ENCODE results near the gene GID8. TPM values are rescaled to one million over a fixed set of nuclear protein-coding genes. Genes with fewer than 3 reads are reported as not detected.

Gene GID8
- polyA plus RNA-seq, 1 donor from 2014 or later: 54.8 TPM

DNA sequence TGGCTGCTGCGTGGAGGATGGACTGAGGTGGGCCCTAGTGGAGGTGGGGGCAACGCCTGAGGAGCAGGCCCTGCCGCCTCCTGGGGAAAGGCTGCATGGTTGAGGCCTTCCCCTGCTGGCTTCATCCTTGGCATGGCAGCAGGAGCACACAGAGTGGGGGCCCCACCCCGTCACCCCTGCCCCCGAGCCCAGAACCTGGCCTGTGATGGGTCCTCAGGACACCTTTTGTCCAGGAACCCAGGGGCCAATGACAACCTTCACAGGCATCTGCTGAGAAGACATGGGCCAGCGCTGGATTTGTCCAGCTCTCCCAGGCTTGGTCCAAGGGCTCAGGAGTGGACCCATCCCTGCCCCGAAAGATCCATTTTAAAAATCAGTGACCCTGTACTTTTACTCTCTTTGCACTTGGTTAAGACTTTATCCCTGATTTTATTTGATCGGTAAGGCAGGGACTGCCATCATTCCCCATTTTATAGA lies 14.0 kb downstream of the GID8 start:
- Histone ChIP-seq H4K20me1 (ENCODE audit: insufficient read depth) (no peaks in the 10 kb centered on the region), H3K9me2 (ENCODE audit: insufficient read depth, low read length) (no peaks in the 10 kb centered on the region), H3K4me3 (ENCODE audit: low read length) (no peak overlapping the region), H3K36me3 (ENCODE audit: insufficient read depth, low read length) (peaks cover 10% of the 10 kb centered on the region), H3K79me2 (replicated peaks; ENCODE audit: insufficient read depth, low read length) (no peaks in the 10 kb centered on the region), H3K27ac (ENCODE audit: low read length) (no peak overlapping the region), H2AFZ (ENCODE audit: low read depth, low read length) (no peak overlapping the region), H3K4me2 (ENCODE audit: low read length) (no peak overlapping the region), H3K9ac (ENCODE audit: low read length) (no peak overlapping the region), H3K9me3 (ENCODE audit: low read length) (no peaks in the 10 kb centered on the region), H3F3A (ENCODE audit: insufficient read depth, low read length, poor library complexity, severe bottlenecking) (no peaks in the 10 kb centered on the region), H3K27me3 (ENCODE audit: insufficient read depth, low read depth, low read length) (no peaks in the 10 kb centered on the region)
- TF ChIP-seq EZH2 (IDR thresholded peaks at IDR 0.05; ENCODE audit: borderline replicate concordance, insufficient read depth, low read length, poor library complexity, severe bottlenecking) (no peak), REST (IDR thresholded peaks at IDR 0.05; ENCODE audit: borderline replicate concordance) (no peak), POLR2AphosphoS5 (IDR thresholded peaks at IDR 0.05) (no peak), CTCF (IDR thresholded peaks at IDR 0.05; ENCODE audit: poor library complexity, severe bottlenecking) (no peak), RAD21 (conservative IDR thresholded peaks at IDR 0.05) (no peak), TAF1 (IDR thresholded peaks at IDR 0.05; ENCODE audit: low read depth) (no peak), MXI1 (conservative IDR thresholded peaks at IDR 0.05; ENCODE audit: poor library complexity, severe bottlenecking) (no peak), SMC3 (conservative IDR thresholded peaks at IDR 0.05; ENCODE audit: poor library complexity) (no peak), EP300 (conservative IDR thresholded peaks at IDR 0.05; ENCODE audit: poor library complexity, severe bottlenecking) (no peak)

DNA sequence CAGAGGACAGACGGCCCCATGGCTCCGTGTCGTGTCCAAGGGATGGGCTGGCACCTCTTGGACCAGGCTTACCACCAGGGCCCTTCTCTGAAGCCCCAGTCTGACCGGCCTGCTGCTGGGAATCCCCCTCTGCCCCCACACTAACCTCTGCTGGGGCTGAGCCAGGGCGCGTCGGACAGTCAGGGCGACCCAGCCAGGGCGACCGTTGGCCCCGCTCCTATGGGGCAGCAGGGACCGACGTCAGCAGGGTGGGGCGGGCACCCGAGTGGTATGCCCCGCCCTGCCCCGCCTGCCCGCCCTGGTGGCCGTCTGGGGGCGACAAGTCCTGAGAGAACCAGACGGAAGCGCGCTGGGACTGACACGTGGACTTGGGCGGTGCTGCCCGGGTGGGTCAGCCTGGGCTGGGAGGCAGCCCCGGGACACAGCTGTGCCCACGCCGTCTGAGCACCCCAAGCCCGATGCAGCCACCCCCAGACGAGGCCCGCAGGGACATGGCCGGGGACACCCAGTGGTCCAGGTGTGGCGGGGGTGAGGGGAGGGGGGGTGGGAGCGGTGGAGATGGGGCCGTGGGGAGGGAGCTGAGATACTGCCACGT lies 14.5 kb downstream of the GID8 start, which contains the start of gene SLC17A9:
Gene SLC17A9, plus strand, starts transcription at position 337 of the 595 bp plus-strand sequence. Its CDS starts 122 bp downstream, at position 459.
- Histone ChIP-seq H3K4me3 (ENCODE audit: low read length) (no peak within 1 kb of the TSS), H2AFZ (ENCODE audit: low read depth, low read length) (no peak within 1 kb of the TSS)

More for the DNA sequence above, 14.5 kb downstream of the GID8 start, which contains the start of gene SLC17A9:
- Histone ChIP-seq H3K9me3 (ENCODE audit: low read length) (no peaks in the 10 kb centered on the region), H3K79me2 (replicated peaks; ENCODE audit: insufficient read depth, low read length) (no peaks in the 10 kb centered on the region), H4K20me1 (ENCODE audit: insufficient read depth) (no peaks in the 10 kb centered on the region), H3K27ac (ENCODE audit: low read length) (no peak within 1 kb of the TSS), H3F3A (ENCODE audit: insufficient read depth, low read length, poor library complexity, severe bottlenecking) (no peaks in the 10 kb centered on the region), H3K27me3 (ENCODE audit: insufficient read depth, low read depth, low read length) (no peaks in the 10 kb centered on the region), H3K36me3 (ENCODE audit: insufficient read depth, low read length) (peaks cover 10% of the 10 kb centered on the region), H3K9ac (ENCODE audit: low read length) (no peak within 1 kb of the TSS), H3K4me2 (ENCODE audit: low read length) (no peak within 1 kb of the TSS), H3K9me2 (ENCODE audit: insufficient read depth, low read length) (no peaks in the 10 kb centered on the region)
- TF ChIP-seq REST (IDR thresholded peaks at IDR 0.05; ENCODE audit: borderline replicate concordance) (no peak), TAF1 (IDR thresholded peaks at IDR 0.05; ENCODE audit: low read depth) (no peak), MXI1 (conservative IDR thresholded peaks at IDR 0.05; ENCODE audit: poor library complexity, severe bottlenecking) (no peak), CTCF (IDR thresholded peaks at IDR 0.05; ENCODE audit: poor library complexity, severe bottlenecking) (no peak), RAD21 (conservative IDR thresholded peaks at IDR 0.05) (no peak), SMC3 (conservative IDR thresholded peaks at IDR 0.05; ENCODE audit: poor library complexity) (no peak), POLR2AphosphoS5 (IDR thresholded peaks at IDR 0.05) (no peak), EZH2 (IDR thresholded peaks at IDR 0.05; ENCODE audit: borderline replicate concordance, insufficient read depth, low read length, poor library complexity, severe bottlenecking) (no peak), EP300 (conservative IDR thresholded peaks at IDR 0.05; ENCODE audit: poor library complexity, severe bottlenecking) (no peak)
